ENCODE measurements around the gene TRMU.

DNA sequence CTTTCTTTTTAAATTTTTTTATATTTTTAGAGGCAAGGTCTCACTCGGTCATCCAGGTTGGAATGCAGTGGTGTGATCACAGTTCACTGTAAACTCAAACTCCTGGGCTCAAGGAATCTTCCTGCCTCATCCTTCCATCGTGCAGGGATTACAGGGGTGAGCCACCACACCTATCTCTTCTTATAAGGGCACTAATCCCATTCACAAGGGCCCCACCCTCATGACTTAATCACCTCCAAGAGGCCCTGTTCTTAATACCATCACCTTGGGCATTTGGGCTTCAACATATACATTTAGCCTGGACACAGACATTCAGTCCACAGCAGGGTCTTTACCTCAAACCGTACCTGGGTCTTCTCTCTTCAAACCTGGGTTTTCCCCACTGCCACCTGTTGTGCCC, 43.3 kb upstream of the TRMU start:
- TF ChIP-seq, protein P1, sequence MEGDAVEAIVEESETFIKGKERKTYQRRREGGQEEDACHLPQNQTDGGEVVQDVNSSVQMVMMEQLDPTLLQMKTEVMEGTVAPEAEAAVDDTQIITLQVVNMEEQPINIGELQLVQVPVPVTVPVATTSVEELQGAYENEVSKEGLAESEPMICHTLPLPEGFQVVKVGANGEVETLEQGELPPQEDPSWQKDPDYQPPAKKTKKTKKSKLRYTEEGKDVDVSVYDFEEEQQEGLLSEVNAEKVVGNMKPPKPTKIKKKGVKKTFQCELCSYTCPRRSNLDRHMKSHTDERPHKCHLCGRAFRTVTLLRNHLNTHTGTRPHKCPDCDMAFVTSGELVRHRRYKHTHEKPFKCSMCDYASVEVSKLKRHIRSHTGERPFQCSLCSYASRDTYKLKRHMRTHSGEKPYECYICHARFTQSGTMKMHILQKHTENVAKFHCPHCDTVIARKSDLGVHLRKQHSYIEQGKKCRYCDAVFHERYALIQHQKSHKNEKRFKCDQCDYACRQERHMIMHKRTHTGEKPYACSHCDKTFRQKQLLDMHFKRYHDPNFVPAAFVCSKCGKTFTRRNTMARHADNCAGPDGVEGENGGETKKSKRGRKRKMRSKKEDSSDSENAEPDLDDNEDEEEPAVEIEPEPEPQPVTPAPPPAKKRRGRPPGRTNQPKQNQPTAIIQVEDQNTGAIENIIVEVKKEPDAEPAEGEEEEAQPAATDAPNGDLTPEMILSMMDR (conservative IDR thresholded peaks at IDR 0.05) = no peak
- no peak for TF ChIP-seq ZFX (IDR thresholded peaks at IDR 0.05)
